Sigmoid colon (tissue), 7 donors: ENCODE measurements around the gene RAB3D. TPM values are rescaled to one million over a fixed set of nuclear protein-coding genes. Genes with fewer than 3 reads are reported as not detected.

Experiments used
- DNase-seq: peaks from one replicate; pipeline ENCODE4 v3.0.0-alpha.2; 2019
- H3K27ac ChIP-seq, 4 donors: fragments of 200-600 bp; sonication (generic); one replicate each; pipeline ENCODE4 v1.5.1; 2016 to 2019; ENCODE audit warnings: mild to moderate bottlenecking in 1 of 4
- H3K27me3 ChIP-seq, 3 donors: fragments of 200-600 bp; sonication (generic); one replicate each; pipeline ENCODE4 v1.5.1; 2019; ENCODE audit warnings: mild to moderate bottlenecking in 1 of 3
- H3K36me3 ChIP-seq, 4 donors: fragments of 200-600 bp; sonication (generic); one replicate each; pipeline ENCODE4 v1.5.1; 2016 to 2019
- H3K4me1 ChIP-seq, 4 donors: fragments of 200-600 bp; sonication (generic); one replicate each; pipeline ENCODE4 v1.5.1; 2017 to 2019
- H3K4me3 ChIP-seq, 4 donors: fragments of 200-600 bp; sonication (generic); one replicate each; pipeline ENCODE4 v1.5.1; 2017 to 2019; ENCODE audit warnings: mild to moderate bottlenecking in 2 of 4, moderate library complexity in 1 of 4
- H3K9me3 ChIP-seq, 4 donors: fragments of 200-600 bp in 3 of 4; sonication (generic) in 3 of 4; one replicate each; pipeline versions ENCODE4 v1.5.1 to v1.6.1; 2013 to 2019
- EP300 ChIP-seq, 4 donors: sonication (generic); formaldehyde crosslinking; IDR thresholded peaks; one replicate each; pipeline ENCODE4 v1.6.1; 2017; ENCODE audit warnings: antibody characterized with exemption in 4 of 4
- POLR2A ChIP-seq, 2 donors: fragments of 450-650 bp; IDR thresholded peaks; one replicate each; pipeline ENCODE4 v1.6.1; 2016; ENCODE audit warnings: antibody characterized with exemption in 2 of 2, mild to moderate bottlenecking in 2 of 2, moderate library complexity in 2 of 2
- POLR2AphosphoS5 ChIP-seq, 4 donors: sonication (generic); formaldehyde crosslinking; IDR thresholded peaks; one replicate each; pipeline ENCODE4 v1.6.1; 2017; ENCODE audit warnings: antibody characterized with exemption in 4 of 4
- WGBS, 2 donors: extraction: QIAGEN DNeasy Blood & Tissue Kit; methylation state at CpG; one replicate each; pipeline ENCODE4 v1.1.7; 2013; 5-methylcytosine and 5-hydroxymethylcytosine counted together
- intact Hi-C: fragments of 100-400 bp; cut with DNase I; formaldehyde crosslinking; loops from one replicate; pipeline ENCODE4 v1.15.1; 2023
- polyA plus RNA-seq, 3 donors: library from polyadenylated mRNA; stranded (reverse); fragments of 200-250 nt; gene quantifications; one replicate each; pipeline ENCODE4 v1.2.3, GENCODE V29; 2013
- total RNA-seq, 4 donors: library from RNA; depleted of rRNA; stranded (reverse); fragments of >200 nt; gene quantifications; one replicate each; pipeline ENCODE4 v1.1.0, GENCODE V29; 2016
- TF ChIP-seq, protein P1 (sequence below), 4 experiments: fragments of 450-650 bp in 3 of 4; fragments of 200-600 bp in 1 of 4; IDR thresholded peaks; one replicate each; pipeline ENCODE4 v1.5.1; 2016 to 2019; ENCODE audit warnings: antibody characterized with exemption in 4 of 4, mild to moderate bottlenecking in 3 of 4, moderate library complexity in 2 of 4
- donor health status: healthy with polysubstance abuse.
- donor health status: Bipolar disorder and iron deficiency.
- donor health status: healthy.

The RAB3D gene
- total and polyA plus RNA-seq, 7 donors = 6.6 to 27.7 (median 16.0) TPM

DNA sequence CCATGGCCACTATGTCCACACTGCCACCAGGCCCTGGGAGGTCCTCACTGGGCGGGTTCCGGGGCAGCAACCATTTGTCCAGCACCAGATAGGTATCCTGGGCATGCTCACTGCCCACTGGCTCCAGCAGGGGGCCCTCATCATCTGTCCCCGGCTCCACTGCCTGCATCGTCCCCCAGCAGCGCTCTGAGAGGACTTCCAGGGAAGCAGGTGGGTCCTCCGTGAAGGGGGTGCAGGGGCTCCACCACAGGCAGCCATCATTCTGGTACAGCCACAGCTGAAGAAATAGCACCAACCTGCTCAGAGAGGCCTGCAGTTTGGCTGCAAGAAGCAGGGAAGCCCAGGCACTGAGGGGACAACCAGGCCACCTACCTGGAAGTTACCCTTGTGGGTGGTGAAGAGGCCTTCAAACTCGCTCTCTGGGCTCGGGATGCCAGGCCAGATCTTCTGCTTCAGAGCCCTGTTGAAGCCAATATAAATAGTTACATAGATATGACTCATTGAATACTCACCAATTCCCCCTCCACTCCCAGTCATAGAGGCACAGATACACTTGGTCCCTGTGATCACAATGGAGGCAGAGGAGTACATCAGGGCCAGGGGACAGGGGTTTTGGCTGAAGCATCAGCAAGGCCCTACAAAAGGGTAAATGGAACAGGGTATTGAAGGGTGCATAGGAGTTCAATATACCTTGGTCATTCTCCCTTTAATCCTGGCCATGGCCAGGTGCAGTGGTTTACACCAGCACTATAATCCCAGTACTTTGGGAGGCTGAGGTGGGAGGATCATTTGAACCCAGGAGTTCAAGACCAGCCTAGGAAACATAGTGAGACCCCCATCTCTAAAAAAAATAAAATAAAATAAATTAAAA is 39.1 kb upstream of the RAB3D start:
- TF ChIP-seq, protein P1, sequence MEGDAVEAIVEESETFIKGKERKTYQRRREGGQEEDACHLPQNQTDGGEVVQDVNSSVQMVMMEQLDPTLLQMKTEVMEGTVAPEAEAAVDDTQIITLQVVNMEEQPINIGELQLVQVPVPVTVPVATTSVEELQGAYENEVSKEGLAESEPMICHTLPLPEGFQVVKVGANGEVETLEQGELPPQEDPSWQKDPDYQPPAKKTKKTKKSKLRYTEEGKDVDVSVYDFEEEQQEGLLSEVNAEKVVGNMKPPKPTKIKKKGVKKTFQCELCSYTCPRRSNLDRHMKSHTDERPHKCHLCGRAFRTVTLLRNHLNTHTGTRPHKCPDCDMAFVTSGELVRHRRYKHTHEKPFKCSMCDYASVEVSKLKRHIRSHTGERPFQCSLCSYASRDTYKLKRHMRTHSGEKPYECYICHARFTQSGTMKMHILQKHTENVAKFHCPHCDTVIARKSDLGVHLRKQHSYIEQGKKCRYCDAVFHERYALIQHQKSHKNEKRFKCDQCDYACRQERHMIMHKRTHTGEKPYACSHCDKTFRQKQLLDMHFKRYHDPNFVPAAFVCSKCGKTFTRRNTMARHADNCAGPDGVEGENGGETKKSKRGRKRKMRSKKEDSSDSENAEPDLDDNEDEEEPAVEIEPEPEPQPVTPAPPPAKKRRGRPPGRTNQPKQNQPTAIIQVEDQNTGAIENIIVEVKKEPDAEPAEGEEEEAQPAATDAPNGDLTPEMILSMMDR (IDR thresholded peaks at IDR 0.05) = peak in 3 of 4 experiments; percentile 13 to 49 (median 35)
- TF ChIP-seq POLR2A (IDR thresholded peaks at IDR 0.05) (no peak), EP300 (IDR thresholded peaks at IDR 0.05) (no peak), POLR2AphosphoS5 (IDR thresholded peaks at IDR 0.05) (no peak)
- Histone ChIP-seq H3K4me3 (no peak overlapping the region), H3K27ac (peak overlapping the region; percentile 51 to 91 (median 68)), H3K27me3 (peaks cover 14 to 23% (median 22%) of the 10 kb centered on the region in 3 donors), H3K36me3 (no peaks in the 10 kb centered on the region), H3K4me1 (peaks cover 2 to 80% (median 74%) of the 10 kb centered on the region in 4 donors), H3K9me3 (no peaks in the 10 kb centered on the region)
- whole genome bisulfite sequencing, 2 donors = 52 to 64% methylated on average over 8 of the region's 8 CpGs
- DNase-seq = no peak
- intact Hi-C loops = loop anchor here (10.0 kb wide), 2 partner anchors 216 to 244 kb away; partner anchors contain the start of gene ZNF627

DNA sequence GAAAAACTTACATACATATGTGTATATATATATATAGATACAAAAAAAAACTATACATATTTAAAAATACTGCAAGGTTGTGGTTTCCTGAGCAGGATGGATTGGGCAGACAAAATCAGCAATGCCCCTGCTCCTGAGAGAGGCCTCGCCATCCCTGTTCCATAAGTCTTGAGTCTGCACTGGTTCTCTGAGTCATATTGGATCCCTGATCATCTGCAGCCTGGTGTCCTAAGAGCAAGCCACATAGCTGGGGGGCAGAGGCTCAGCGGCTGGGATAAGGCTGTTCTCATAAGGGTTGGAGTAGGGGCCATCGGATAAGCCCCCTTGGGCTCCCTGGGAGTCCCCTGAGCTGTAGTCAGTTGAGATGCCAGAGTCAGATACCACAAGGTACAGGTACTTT is 38.3 kb upstream of the RAB3D start:
- no peak for DNase-seq

DNA sequence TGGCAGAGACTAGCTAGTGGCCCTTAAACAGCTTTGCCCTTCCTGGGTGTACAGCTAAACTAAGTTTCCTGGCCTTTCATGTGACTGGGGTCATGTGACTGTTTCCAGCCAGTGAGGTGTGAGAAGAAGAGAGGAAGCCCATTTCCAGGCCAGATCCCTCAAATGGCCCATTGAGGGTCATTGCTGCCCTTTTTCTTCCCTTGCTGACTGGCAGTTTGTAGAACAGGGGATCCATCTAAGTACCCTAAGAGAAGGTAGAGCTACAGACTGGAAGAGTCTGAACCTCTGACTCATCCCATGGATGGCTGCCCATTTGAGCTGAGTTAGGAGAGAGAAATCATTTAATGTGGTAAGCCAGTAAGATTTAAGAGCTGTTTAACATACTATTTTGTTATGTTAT is 37.8 kb upstream of the RAB3D start:
- DNase-seq = peak; percentile 85
- no peaks in the 10 kb centered on the region for H3K9me3 ChIP-seq
- peaks cover 5 to 9% (median 9%) of the 10 kb centered on the region in 3 donors for H3K27me3 ChIP-seq
- TF ChIP-seq POLR2AphosphoS5 (IDR thresholded peaks at IDR 0.05) = no peak
- TF ChIP-seq, protein P1 (IDR thresholded peaks at IDR 0.05) = no peak
- TF ChIP-seq POLR2A (IDR thresholded peaks at IDR 0.05) = no peak
- TF ChIP-seq EP300 (IDR thresholded peaks at IDR 0.05) = no peak
- intact Hi-C loops = loop anchor here (10.0 kb wide), 2 partner anchors 218 to 242 kb away; partner anchors contain the start of gene ZNF627
- H3K36me3 ChIP-seq = no peaks in the 10 kb centered on the region
- peaks cover 2 to 68% (median 61%) of the 10 kb centered on the region in 4 donors for H3K4me1 ChIP-seq
- H3K27ac ChIP-seq = peak overlapping the region; percentile 51 to 91 (median 68)
- H3K4me3 ChIP-seq = no peak overlapping the region

More for the DNA sequence above, 38.3 kb upstream of the RAB3D start:
- 94 to 95% methylated on average over 3 of the region's 3 CpGs for WGBS, 2 donors
- no peaks in the 10 kb centered on the region for H3K36me3 ChIP-seq
- no peak overlapping the region for H3K4me3 ChIP-seq
- H3K4me1 ChIP-seq = peaks cover 2 to 72% (median 66%) of the 10 kb centered on the region in 4 donors
- no peak for TF ChIP-seq POLR2AphosphoS5 (IDR thresholded peaks at IDR 0.05)
- TF ChIP-seq, protein P1 (IDR thresholded peaks at IDR 0.05) = no peak
- TF ChIP-seq POLR2A (IDR thresholded peaks at IDR 0.05) = no peak
- no peak for TF ChIP-seq EP300 (IDR thresholded peaks at IDR 0.05)
- intact Hi-C loops = loop anchor here (10.0 kb wide), 2 partner anchors 217 to 243 kb away; partner anchors contain the start of gene ZNF627
- H3K9me3 ChIP-seq = no peaks in the 10 kb centered on the region
- peaks cover 7 to 15% (median 14%) of the 10 kb centered on the region in 3 donors for H3K27me3 ChIP-seq
- H3K27ac ChIP-seq = peak overlapping the region; percentile 51 to 91 (median 68)

DNA sequence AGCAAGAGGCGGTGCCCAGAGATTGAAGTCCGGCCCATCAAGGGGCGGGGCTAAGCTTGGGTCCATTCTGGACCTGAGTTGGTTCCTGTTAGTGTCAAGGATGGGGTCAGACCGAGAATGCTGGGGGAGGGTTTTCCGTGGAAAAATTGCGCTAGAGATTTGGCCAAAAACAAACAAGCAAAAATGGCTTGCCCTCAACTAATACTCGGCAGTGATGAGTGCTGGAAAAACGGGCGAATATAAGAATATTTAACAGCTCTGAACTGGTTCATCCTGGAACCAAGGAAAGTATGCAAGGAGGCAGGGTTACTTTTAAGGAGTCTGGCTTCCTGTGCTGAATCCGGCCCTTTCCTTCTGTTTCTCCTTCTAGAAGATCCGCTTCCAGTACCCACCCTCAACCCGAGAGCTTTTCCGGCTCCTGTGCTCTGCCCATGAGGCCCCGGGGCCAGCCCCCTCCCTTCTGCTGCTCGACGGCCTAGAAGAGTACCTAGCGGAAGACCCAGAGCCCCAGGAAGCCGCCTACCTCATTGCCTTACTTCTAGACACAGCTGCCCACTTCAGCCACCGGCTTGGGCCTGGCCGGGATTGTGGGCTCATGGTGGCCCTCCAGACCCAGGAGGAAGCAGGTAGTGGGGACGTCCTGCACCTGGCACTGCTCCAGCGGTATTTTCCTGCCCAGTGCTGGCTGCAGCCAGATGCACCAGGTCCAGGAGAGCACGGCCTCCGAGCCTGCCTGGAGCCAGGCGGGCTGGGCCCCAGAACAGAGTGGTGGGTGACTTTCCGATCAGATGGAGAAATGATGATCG is 35.9 kb upstream of the RAB3D start:
- intact Hi-C loops = loop anchor here (2.0 to 10.0 kb wide), 3 partner anchors 31 to 241 kb away; partner anchors contain the start of gene ZNF627
- H3K9me3 ChIP-seq = no peaks in the 10 kb centered on the region
- DNase-seq = peak; percentile 84
- H3K4me3 ChIP-seq = peak overlapping the region; percentile 37 to 66 (median 59)
- peaks cover 0 to 4% (median 0%) of the 10 kb centered on the region in 4 donors for H3K36me3 ChIP-seq
- H3K27ac ChIP-seq = peak overlapping the region; percentile 87 to 95 (median 93)
- TF ChIP-seq, protein P1 (IDR thresholded peaks at IDR 0.05) = no peak
- peak; percentile 79 to 96 (median 82) for TF ChIP-seq POLR2AphosphoS5 (IDR thresholded peaks at IDR 0.05)
- no peak for TF ChIP-seq EP300 (IDR thresholded peaks at IDR 0.05)
- peak; percentile 46 to 81 for TF ChIP-seq POLR2A (IDR thresholded peaks at IDR 0.05)
- no peaks in the 10 kb centered on the region for H3K27me3 ChIP-seq
- H3K4me1 ChIP-seq = peaks cover 2 to 51% (median 49%) of the 10 kb centered on the region in 4 donors
- 7 to 8% methylated on average over 27 of the region's 27 CpGs for WGBS, 2 donors
